ENCODE data around the gene ATP5F1E. TPM values are rescaled to one million over a fixed set of nuclear protein-coding genes. Genes with fewer than 3 reads are reported as not detected.
A peak's percentile ranks its signal among the peaks of the same experiment; 100 is the strongest.

The ATP5F1E gene
- total and polyA plus RNA-seq, 8 donors: 75.5 to 197 (median 169) TPM

DNA sequence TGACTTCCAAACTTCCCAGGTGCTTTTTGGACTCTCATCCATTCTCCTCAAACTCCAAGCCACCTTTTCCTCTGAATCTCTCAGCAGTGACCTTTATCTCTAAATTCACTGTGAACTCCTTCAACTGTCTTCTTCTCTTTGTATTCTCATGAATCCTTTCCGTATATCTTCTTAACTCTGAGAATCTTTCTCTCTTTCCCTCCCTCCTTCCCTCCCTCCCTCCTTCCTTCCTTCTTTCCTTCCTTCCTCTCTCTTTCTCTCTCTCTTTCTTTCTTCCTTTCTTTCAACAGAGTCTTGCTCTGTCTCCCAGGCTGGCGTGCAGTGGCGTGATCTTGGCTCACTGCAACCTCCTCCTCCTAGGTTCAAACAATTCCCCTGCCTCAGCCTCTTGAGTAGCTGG lies 14.7 kb upstream of the ATP5F1E start:
- TF ChIP-seq, protein P1, sequence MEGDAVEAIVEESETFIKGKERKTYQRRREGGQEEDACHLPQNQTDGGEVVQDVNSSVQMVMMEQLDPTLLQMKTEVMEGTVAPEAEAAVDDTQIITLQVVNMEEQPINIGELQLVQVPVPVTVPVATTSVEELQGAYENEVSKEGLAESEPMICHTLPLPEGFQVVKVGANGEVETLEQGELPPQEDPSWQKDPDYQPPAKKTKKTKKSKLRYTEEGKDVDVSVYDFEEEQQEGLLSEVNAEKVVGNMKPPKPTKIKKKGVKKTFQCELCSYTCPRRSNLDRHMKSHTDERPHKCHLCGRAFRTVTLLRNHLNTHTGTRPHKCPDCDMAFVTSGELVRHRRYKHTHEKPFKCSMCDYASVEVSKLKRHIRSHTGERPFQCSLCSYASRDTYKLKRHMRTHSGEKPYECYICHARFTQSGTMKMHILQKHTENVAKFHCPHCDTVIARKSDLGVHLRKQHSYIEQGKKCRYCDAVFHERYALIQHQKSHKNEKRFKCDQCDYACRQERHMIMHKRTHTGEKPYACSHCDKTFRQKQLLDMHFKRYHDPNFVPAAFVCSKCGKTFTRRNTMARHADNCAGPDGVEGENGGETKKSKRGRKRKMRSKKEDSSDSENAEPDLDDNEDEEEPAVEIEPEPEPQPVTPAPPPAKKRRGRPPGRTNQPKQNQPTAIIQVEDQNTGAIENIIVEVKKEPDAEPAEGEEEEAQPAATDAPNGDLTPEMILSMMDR (IDR thresholded peaks at IDR 0.05): no peak
- ATAC-seq (no peak), DNase-seq (no peak)
- H3K4me1 ChIP-seq: peaks cover 7 to 15% of the 10 kb centered on the region in 2 donors
- H3K4me3 ChIP-seq: no peak overlapping the region
- H3K27ac ChIP-seq: peak overlapping the region in 1 of 2 donors; percentile 76
- H3K9me3 ChIP-seq: no peaks in the 10 kb centered on the region
- peaks cover 0 to 14% of the 10 kb centered on the region in 2 donors for H3K27me3 ChIP-seq
- no peaks in the 10 kb centered on the region for H3K36me3 ChIP-seq
- intact Hi-C loops (cut with DNase I): no loop called here

DNA sequence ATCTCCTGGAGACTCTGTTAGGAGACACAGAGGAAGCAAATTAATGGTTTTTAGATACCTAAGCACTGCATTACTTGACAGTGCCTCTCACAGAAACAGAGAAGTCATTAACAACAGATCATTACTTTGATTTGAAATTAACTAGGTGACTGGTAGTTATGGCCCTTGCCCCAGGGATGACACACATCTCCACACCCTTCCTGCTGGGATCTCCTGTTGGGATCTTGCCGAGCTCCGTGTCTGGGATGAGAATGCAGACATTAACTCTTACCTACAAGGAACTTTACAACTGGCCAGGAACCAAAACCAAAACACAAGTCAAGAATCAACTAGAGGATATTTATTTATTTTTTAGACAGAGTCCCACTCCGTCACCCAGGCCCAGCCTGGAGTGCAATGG lies 12.7 kb upstream of the ATP5F1E start:
- no peaks in the 10 kb centered on the region for H3K9me3 ChIP-seq
- peak overlapping the region in 1 of 2 donors; percentile 36 for H3K27ac ChIP-seq
- no peaks in the 10 kb centered on the region for H3K27me3 ChIP-seq
- DNase-seq (no peak), ATAC-seq (no peak)
- H3K4me3 ChIP-seq: no peak overlapping the region
- H3K4me1 ChIP-seq: peaks cover 22 to 36% of the 10 kb centered on the region in 2 donors
- H3K36me3 ChIP-seq: no peaks in the 10 kb centered on the region
- TF ChIP-seq, protein P1 (IDR thresholded peaks at IDR 0.05): no peak
- intact Hi-C loops (cut with DNase I): no loop called here

DNA sequence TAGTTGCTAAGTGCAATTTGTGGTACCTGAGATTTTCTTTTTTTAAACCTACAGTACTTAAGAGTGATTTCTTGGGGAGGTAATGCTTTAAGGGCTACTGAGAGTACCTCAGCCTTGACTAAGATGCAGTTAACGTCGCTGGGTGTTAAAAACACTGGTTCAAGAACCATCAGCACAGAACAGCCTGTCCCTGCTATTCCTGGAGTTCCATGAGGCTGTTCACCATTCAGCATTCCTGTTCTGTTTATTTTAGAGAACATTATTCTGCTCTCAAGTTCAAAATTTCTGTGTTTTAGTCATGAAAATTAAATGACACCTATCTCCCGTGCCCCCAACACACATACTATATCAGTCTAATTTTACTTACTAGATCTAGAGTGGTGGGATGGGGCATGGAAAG lies 12.2 kb upstream of the ATP5F1E start:
- intact Hi-C loops (cut with DNase I): no loop called here
- DNase-seq (no peak), ATAC-seq (peak; percentile 2)
- no peaks in the 10 kb centered on the region for H3K9me3 ChIP-seq
- peak overlapping the region in 1 of 2 donors; percentile 36 for H3K27ac ChIP-seq
- no peaks in the 10 kb centered on the region for H3K27me3 ChIP-seq
- TF ChIP-seq, protein P1 (IDR thresholded peaks at IDR 0.05): no peak
- no peaks in the 10 kb centered on the region for H3K36me3 ChIP-seq
- no peak overlapping the region for H3K4me3 ChIP-seq
- peaks cover 22 to 41% of the 10 kb centered on the region in 2 donors for H3K4me1 ChIP-seq

DNA sequence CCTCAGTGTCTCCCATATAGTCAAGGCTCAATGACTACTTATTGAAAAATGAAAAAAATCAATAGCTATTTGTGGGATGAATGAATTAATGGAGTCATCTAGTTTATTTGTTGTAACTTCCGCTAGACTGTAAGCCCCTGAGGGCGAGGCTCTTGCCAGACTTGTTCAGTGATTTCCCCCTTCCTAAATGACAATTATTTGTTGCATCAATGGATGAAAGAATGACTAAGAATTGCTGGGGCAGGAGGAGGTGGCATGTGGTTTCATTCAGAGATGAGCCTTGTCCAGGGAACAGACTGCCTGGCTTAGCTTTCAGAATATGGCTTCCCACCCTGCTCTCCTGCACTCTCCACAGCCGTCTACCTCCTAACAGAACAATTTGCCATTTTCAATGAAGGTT lies 11.6 kb upstream of the ATP5F1E start:
- TF ChIP-seq, protein P1 (IDR thresholded peaks at IDR 0.05): no peak
- peak overlapping the region in 1 of 2 donors; percentile 61 for H3K27ac ChIP-seq
- intact Hi-C loops (cut with DNase I): no loop called here

DNA sequence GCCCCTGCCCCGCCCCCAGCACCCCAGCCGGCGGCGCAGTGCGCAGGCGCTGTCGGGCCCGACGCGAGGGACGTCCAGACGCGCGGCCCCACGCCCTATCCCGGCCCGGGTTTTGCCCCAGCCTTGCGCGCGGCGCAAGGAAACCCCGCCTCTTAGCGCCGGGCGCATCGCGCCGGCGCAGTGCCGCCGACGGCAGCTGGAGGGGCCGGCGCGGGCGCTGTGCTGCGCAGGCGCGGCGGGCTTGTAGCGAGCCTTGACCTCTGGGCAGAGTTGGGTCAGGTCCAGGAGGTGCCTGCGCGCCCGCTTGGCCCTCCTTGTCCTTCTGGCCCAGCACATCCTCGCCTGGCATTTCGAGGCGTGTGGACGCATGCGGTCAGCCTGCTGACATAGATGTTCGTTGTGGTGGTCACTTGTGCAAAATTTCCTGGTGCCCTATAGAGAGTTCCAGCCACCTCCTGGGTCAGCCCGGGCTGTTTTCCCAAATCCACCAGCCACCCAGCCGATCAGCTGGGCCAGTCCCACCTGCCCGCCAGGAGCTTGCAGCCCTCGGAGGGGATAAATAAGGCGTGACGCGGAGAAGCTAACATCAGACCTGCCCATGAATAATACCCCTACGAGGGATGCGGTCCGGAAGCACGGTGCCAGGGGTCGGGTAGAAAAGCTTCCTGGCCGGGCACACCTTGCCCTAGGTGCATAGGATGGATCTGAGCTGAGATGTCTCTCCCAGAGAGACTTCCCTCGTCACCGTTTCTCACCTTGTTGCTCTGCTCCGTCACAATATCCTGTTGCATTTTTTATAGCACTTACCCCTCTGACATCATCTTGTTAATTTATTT lies 10.9 kb upstream of the ATP5F1E start:
- ATAC-seq: peak; percentile 98
- Histone ChIP-seq H3K4me3 (peak overlapping the region; percentile 74 to 87), H3K27me3 (no peaks in the 10 kb centered on the region), H3K4me1 (peaks cover 22 to 51% of the 10 kb centered on the region in 2 donors), H3K9me3 (no peaks in the 10 kb centered on the region), H3K27ac (peak overlapping the region; percentile 76 to 81), H3K36me3 (peaks cover 0 to 5% of the 10 kb centered on the region in 2 donors)
- TF ChIP-seq, protein P1 (IDR thresholded peaks at IDR 0.05): peak in 1 of 2 donors; percentile 44
- intact Hi-C loops (cut with DNase I): no loop called here
- peak; percentile 89 to 99 (median 96) for DNase-seq

More for the DNA sequence above, 11.6 kb upstream of the ATP5F1E start:
- no peak for ATAC-seq
- H3K4me1 ChIP-seq: peaks cover 22 to 47% of the 10 kb centered on the region in 2 donors
- H3K36me3 ChIP-seq: no peaks in the 10 kb centered on the region
- no peaks in the 10 kb centered on the region for H3K9me3 ChIP-seq
- no peak overlapping the region for H3K4me3 ChIP-seq
- H3K27me3 ChIP-seq: no peaks in the 10 kb centered on the region
- DNase-seq: no peak

Measured in left lung (tissue), 10 donors.